Measurements from ENCODE around the gene CNNM2. TPM values are rescaled to one million over a fixed set of nuclear protein-coding genes. Genes with fewer than 3 reads are reported as not detected.

The CNNM2 gene
- total and polyA plus RNA-seq, 8 donors, result 2.0 to 8.9 (median 5.9) TPM

DNA sequence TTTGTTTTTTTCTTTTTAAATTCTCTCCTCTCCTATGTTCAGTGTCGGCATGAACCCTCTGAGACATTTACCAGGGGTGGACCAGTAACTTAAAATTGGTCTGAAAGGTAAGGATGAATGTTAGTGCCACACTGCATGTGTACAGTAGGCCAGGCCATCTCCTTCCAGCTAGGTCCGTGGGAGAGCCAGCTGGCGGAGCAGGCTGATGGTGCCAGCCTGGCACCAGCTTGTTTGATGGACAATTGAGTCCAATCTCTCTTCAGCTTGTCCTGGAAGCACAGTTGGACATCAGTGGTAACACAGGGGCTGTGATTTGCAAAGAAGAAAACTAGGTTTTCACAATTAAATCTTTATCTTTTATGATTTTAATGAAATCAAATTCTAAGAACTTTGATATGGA lies 136.5 kb downstream of the CNNM2 start:
- H3K27ac ChIP-seq, result peak overlapping the region in 1 of 4 donors; percentile 33
- no peaks in the 10 kb centered on the region for H3K36me3 ChIP-seq
- no peak for DNase-seq
- no peak overlapping the region for H3K4me3 ChIP-seq
- H3K4me1 ChIP-seq, result no peaks in the 10 kb centered on the region
- no peak for FAIRE-seq
- ATAC-seq, result peak in 2 of 4 donors; percentile 18 to 38
- intact Hi-C loops (cut with DNase I), result no loop called here
- H3K9me3 ChIP-seq, result no peaks in the 10 kb centered on the region
- no peaks in the 10 kb centered on the region for H3K27me3 ChIP-seq
- TF ChIP-seq, protein P1, sequence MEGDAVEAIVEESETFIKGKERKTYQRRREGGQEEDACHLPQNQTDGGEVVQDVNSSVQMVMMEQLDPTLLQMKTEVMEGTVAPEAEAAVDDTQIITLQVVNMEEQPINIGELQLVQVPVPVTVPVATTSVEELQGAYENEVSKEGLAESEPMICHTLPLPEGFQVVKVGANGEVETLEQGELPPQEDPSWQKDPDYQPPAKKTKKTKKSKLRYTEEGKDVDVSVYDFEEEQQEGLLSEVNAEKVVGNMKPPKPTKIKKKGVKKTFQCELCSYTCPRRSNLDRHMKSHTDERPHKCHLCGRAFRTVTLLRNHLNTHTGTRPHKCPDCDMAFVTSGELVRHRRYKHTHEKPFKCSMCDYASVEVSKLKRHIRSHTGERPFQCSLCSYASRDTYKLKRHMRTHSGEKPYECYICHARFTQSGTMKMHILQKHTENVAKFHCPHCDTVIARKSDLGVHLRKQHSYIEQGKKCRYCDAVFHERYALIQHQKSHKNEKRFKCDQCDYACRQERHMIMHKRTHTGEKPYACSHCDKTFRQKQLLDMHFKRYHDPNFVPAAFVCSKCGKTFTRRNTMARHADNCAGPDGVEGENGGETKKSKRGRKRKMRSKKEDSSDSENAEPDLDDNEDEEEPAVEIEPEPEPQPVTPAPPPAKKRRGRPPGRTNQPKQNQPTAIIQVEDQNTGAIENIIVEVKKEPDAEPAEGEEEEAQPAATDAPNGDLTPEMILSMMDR (IDR thresholded peaks at IDR 0.05), result no peak
- WGBS, 2 donors, result 77 to 78% methylated on average over 3 of the region's 3 CpGs

DNA sequence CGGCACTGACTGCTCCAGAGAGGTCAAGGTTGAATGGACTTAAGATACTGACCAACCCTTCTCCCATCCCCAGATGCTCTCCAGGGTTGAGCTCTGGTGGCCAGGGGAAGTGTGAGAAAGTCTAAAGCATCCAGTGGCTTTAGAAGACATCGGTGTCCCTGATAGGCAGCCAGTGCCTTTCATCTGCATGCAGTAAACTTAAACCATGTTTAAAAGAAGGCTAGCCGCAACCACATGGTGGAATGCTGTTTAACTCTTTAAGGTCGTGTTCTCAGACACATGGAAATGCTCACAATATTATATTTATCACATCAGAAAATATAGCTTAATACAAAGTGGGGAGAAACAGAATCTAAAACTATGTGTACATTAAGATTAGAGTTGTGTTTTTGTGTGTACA lies 137.0 kb downstream of the CNNM2 start:
- Histone ChIP-seq H3K4me3 (no peak overlapping the region), H3K36me3 (no peaks in the 10 kb centered on the region), H3K4me1 (no peaks in the 10 kb centered on the region), H3K27ac (no peak overlapping the region), H3K9me3 (no peaks in the 10 kb centered on the region), H3K27me3 (no peaks in the 10 kb centered on the region)
- ATAC-seq (no peak), DNase-seq (no peak), FAIRE-seq (no peak)
- TF ChIP-seq, protein P1 (IDR thresholded peaks at IDR 0.05), result no peak
- intact Hi-C loops (cut with DNase I), result no loop called here
- WGBS, 2 donors, result 58 to 63% methylated on average over 4 of the region's 4 CpGs

DNA sequence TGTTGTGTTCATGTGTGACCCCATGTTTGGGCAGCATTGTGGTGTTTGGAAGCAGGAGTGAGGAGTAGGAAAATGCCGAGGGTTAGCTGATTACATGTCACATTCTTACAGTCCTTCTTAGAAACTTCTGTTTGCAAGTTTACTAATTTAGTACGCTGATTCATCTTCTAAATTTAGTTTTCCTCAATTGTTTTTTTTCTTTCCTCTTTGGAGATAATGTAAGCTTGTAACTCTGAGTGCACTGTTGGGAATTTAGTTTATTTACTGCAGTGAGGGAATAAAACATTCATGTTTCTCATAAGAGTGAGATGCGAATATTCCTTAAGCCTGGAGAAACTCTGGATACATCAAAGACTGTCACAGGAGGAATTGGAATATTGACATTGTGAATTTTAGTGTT lies 139.9 kb downstream of the CNNM2 start:
- intact Hi-C loops (cut with DNase I), result no loop called here
- Histone ChIP-seq H3K4me1 (no peaks in the 10 kb centered on the region), H3K27ac (no peak overlapping the region), H3K9me3 (no peaks in the 10 kb centered on the region), H3K36me3 (no peaks in the 10 kb centered on the region), H3K27me3 (no peaks in the 10 kb centered on the region), H3K4me3 (no peak overlapping the region)
- no peak for DNase-seq
- FAIRE-seq, result no peak
- TF ChIP-seq, protein P1 (IDR thresholded peaks at IDR 0.05), result no peak
- no peak for ATAC-seq
- WGBS, 2 donors, result 91 to 95% methylated on average over 3 of the region's 3 CpGs

DNA sequence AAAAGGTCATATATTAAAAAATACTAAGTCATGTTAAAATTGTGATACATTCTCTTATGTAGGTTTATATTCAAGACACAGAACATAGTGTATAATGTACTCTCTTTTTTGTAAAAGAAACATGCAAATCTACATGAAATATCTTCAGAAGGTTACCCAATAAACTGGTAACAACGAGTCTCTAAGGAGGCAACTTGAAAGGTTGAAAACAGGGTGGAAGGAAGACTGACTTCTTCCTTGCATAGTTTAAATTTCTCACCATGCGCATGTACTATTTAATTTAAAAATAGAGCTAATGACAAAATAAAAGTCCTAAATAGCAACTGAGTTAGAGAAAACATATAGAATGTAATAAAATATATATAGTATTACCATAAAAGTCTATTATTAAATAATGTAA lies 142.5 kb downstream of the CNNM2 start:
- ATAC-seq (no peak), DNase-seq (no peak), FAIRE-seq (no peak)
- no peak overlapping the region for H3K4me3 ChIP-seq
- no peaks in the 10 kb centered on the region for H3K4me1 ChIP-seq
- no peaks in the 10 kb centered on the region for H3K9me3 ChIP-seq
- intact Hi-C loops (cut with DNase I), result no loop called here
- TF ChIP-seq, protein P1 (IDR thresholded peaks at IDR 0.05), result no peak
- no peaks in the 10 kb centered on the region for H3K36me3 ChIP-seq
- H3K27ac ChIP-seq, result no peak overlapping the region
- 78 to 86% methylated on average over 2 of the region's 2 CpGs for WGBS, 2 donors
- H3K27me3 ChIP-seq, result no peaks in the 10 kb centered on the region

DNA sequence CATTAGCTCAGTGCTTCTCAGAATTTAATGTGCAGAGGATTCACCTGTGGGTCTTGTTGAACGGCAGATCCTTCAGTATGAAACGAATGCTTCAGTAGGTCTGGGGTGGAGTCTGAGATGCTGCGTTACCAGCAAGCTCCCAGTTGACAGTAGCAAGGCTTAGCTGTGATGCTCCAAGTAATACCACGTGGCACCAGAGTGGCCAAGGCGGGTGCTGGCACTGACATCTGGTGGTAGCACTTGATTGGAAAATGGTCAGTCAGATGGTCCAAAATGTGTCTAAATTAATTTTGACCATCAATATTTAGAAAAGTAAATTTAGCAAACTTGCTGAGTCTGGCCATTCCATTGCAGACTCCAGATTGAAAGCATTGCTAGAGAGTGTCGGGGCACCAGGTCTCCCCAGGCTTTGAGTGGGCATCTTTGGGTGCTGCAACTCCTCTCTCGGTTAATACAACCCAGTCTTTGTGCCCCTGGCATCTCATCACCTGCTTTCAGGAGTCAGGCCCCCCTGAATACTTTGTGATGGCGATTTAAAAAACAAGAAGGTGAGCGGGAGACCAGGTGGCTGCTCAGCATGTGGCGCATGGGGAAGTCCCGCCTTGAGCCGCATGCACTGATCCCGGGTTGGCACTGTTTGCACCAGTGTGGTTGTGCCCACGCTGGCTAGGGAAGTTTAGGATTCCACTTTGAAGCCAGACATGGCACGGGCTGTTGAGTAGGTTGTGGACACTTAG lies 144.9 kb downstream of the CNNM2 start:
- no peaks in the 10 kb centered on the region for H3K27me3 ChIP-seq
- peak in 1 of 4 donors; percentile 55 for ATAC-seq
- H3K4me3 ChIP-seq, result no peak overlapping the region
- no peaks in the 10 kb centered on the region for H3K4me1 ChIP-seq
- intact Hi-C loops (cut with DNase I), result no loop called here
- FAIRE-seq, result no peak
- no peaks in the 10 kb centered on the region for H3K9me3 ChIP-seq
- DNase-seq, result no peak
- 84 to 88% methylated on average over 15 of the region's 15 CpGs for WGBS, 2 donors
- H3K36me3 ChIP-seq, result no peaks in the 10 kb centered on the region
- TF ChIP-seq, protein P1 (IDR thresholded peaks at IDR 0.05), result no peak
- no peak overlapping the region for H3K27ac ChIP-seq

All from pancreas (tissue), 10 donors.